GM12892 (cell line): ENCODE data around the gene CALML3.

Source experiments
- DNase-seq: peaks from one replicate; pipeline ENCODE4 v3.0.0; 2011; ENCODE audit not compliant: insufficient read length
- FAIRE-seq: peaks from 2 replicates; lab custom pipeline; 2011; peaks lifted over from hg19 to GRCh38; lab: Jason Lieb, UNC
- POLR2A ChIP-seq: IDR thresholded peaks from 2 replicates; pipeline ENCODE4 v1.6.1; 2011; ENCODE audit warnings: low read depth, low read length, control low read depth
- POLR2AphosphoS5 ChIP-seq: IDR thresholded peaks from 2 replicates; pipeline ENCODE4 v1.6.1; 2011; ENCODE audit warnings: low read depth, low read length, control low read depth
- TAF1 ChIP-seq: IDR thresholded peaks from 2 replicates; pipeline ENCODE4 v1.6.1; 2011; ENCODE audit warnings: low read depth, mild to moderate bottlenecking, control low read depth, low read length, borderline replicate concordance

The CALML3 gene

DNA sequence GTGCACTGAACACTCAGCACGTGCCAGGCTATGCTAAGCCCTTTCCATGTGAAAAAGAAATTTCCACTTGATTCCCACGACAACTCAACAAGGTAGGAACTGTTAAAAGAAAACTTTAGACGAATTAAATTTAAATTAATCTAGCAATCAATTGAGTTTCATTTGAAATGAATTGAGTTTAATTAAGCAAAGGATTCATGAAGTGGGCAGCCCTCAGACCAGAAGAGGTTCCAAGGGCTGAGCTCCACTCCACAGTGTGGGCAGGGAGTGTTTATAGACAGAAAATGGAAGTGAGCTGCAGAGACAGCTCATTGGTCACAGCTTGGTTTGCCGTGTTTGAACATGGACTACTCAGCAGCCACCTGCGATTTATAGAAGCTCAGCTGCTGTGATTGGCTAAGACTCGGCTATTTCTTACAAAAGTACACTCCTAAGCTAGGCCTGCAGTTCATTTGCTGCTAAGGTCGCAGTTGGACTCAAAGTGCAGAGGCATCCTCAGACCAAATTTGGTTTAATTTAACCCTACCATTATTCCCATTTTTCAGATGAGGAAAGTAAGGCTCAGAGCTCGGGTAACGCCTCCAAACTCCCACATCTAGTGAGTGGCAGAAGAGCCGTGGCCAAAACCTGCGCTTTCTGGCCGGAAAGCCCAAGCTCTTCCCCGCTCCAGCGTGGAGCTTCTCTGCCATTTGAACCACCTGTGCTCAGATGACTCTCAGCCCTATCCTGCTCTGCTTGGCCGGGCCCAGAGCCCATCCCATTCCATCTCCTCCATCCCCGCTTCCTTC lies 24.9 kb downstream of the CALML3 start:
- FAIRE-seq: no peak
- TF ChIP-seq TAF1: no peak
- TF ChIP-seq POLR2A: no peak
- TF ChIP-seq POLR2AphosphoS5: no peak
- no peak for DNase-seq

DNA sequence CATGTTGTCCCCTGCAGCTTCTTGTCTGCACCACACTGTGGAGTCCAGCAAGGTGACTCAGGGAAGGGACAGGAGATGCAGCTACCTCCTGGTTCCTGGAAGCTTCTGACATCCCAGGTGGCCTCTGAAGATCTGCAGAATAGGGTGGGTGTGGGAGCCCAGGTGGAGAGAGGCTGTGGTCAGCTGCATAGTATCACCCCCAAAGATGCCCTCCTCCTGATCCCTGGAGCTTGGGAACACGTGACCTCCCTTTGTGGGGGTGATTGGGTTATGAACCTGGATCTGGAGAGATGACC lies 25.4 kb downstream of the CALML3 start:
- DNase-seq (no peak), FAIRE-seq (no peak)
- no peak for TF ChIP-seq POLR2AphosphoS5

- FAIRE-seq: no peak
- DNase-seq: no peak
- TF ChIP-seq TAF1: no peak
- TF ChIP-seq POLR2AphosphoS5: no peak
- no peak for TF ChIP-seq POLR2A
Observed at GRCh38 chr10:5550621-5551530, 26.1 kb downstream of the CALML3 start.

DNA sequence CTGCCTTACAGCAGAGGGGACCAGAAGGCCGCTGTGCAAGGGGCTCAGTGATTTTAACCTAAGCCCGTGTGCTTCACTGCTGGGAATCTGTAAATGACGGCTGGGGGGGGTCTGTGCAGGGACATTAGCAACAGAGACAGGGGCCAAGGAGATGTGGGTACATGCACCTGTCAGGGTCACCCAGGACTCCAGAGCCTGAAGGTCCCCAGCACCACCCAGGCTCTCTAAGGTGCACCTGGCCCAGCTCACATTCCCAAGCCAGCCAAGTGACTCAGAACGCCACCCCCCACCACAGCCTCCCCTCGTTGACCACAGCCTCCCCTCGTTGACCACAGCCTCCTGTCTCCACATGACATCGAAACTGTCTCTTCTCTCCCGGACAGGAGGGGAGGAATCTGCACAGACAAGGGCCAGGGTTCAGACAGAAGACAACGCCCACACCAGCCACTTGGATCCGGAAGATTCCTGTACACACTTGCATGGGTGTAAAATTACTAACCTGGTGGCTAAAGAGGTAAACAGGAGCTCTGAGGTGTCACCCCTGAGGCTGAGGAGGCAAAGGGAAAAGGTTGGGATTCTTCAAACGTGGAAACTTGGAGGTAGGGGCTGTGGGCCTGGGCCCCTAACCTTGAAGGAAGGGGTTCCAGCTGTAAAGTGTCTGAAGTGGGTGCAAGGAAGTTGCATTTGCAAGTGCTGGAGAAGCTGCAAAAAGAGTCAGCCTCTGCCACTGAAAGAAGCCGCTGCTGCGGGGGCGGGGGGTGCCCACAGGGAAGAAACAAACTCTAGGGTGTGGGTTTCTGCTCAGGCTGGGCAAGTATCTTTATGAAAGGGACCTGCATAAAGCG lies 27.0 kb downstream of the CALML3 start:
- FAIRE-seq (no peak), DNase-seq (no peak)
- TF ChIP-seq TAF1 (no peak), POLR2AphosphoS5 (no peak), POLR2A (no peak)

DNA sequence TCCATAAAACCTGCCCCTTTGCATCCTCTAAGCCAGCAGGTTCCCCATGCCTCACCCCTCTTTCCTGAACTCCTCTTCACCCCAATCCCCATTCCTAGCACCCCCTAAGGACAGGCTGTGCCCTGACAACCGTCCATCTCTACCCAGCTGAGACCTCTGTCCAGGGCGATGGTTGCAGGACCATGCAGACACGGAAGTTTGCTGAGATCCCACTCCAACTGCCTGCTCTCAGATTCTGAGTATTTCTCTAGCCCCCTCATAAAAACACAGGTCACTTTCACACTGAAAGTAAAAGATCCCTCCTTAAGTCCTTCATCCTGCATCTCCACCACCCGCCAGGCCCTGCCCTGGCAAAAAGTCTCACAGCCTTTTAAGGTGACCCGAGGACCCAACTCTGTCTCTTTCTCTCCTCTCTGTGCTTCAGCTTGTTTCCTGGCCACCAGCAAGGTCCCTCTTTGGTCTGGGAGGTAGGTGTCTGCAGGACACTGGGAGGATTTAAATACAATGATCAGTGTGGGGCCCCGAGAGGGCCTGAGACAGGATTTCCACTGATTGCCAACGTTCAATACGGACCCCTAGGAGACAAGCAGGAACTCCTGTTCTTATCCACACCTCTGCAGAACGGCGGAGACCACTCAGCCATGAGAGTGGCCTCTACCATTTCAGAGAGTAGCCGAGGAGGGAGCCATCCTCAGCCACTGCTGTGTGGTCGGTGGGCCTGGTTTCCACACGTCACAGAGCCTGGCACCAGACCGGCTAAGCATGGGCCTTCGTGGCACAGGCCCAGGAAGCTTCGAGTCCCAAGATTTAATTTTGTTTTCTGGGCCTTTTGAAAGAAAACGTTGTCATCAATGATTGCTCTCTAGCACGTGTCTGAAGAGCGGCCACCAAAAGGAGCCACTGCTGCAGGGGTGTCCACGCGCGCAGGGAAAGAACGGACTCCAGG lies 27.9 kb downstream of the CALML3 start:
- TF ChIP-seq TAF1: no peak
- TF ChIP-seq POLR2A: no peak
- TF ChIP-seq POLR2AphosphoS5: no peak
- DNase-seq (no peak), FAIRE-seq (no peak)

DNA sequence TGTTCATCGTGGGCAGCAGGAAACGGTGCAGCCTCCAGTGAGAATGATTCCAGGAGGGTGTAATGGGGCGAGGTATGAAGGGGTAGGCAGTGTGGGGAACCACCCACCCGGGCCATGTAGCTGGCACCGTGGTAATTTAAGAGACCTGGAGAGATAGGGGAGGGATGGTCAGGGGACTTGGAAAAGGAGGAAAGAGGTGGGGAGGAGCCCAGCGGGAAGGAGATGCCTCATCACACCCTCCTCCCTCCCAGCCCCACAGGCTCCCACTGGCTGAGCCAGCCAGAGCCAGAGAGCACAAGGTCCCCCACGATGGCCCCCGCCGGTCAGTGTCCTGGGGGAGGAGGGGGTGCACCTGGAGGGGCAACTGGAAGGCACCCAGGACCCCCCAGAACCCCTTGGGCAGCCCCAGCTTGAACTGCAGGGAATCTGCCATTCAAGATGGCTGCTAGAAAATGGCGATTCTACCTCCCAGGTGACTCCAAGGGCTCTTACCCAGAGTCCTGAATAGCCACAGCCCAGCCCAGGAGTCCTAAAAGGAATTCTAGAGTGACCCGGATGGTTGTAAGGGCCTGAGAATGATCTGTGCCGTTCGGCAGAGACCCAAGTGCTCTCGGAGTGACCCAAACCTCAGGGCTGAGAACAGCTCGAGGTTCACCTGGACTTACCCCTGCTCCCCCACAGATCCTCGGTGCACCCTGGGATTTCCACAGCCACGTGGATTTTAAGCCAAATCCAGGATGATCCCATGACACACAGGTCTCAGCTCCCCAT lies 28.8 kb downstream of the CALML3 start:
- DNase-seq (no peak), FAIRE-seq (no peak)

GRCh38 chr10:5555021-5555510 lies 30.3 kb downstream of the CALML3 start:
- FAIRE-seq: no peak
- TF ChIP-seq POLR2A: no peak
- TF ChIP-seq TAF1: no peak
- no peak for DNase-seq

More for the DNA sequence above, 28.8 kb downstream of the CALML3 start:
- TF ChIP-seq POLR2AphosphoS5 (no peak), TAF1 (no peak)

DNA sequence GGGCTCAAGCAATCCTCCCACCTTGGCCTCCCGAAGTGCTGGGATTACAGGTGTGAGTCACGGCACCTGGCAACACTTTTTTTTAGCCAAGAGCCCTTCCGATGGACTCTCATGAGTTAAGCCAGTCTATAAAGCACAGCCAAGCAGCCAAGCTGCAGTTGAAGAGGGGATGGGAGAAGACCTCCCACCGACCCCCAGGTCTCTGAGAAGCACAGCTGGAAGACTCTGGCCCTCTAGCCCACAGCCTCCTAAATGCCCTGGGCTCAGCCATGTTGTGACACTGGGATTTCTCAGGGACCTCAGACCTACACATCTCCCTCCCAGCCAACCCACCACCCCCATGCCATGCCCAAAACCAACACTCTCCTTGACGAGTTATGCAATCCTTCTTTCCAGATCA lies 31.1 kb downstream of the CALML3 start:
- DNase-seq: no peak
- TF ChIP-seq TAF1: no peak
- FAIRE-seq: no peak

DNA sequence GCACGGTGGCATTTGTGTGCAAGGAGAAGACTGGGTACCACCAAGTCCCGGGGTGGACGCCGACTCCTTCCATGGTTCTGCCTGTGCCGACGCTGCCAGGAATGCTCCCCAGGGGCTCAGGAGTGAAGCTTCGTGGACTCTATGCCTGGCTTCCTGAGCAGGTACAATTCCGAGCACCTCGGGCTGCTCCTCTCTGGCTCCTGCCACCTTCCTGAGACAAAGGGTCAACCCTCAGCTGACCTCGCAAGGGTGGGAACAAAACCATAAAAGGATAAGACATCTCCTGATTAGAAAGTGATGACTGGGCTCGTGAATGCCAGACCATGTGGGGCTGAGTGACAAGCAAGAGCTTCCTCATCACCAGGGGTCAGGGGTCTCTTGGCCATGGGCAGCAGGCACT lies 31.8 kb downstream of the CALML3 start:
- TF ChIP-seq POLR2A (no peak), TAF1 (no peak), POLR2AphosphoS5 (no peak)
- DNase-seq (no peak), FAIRE-seq (no peak)

DNA sequence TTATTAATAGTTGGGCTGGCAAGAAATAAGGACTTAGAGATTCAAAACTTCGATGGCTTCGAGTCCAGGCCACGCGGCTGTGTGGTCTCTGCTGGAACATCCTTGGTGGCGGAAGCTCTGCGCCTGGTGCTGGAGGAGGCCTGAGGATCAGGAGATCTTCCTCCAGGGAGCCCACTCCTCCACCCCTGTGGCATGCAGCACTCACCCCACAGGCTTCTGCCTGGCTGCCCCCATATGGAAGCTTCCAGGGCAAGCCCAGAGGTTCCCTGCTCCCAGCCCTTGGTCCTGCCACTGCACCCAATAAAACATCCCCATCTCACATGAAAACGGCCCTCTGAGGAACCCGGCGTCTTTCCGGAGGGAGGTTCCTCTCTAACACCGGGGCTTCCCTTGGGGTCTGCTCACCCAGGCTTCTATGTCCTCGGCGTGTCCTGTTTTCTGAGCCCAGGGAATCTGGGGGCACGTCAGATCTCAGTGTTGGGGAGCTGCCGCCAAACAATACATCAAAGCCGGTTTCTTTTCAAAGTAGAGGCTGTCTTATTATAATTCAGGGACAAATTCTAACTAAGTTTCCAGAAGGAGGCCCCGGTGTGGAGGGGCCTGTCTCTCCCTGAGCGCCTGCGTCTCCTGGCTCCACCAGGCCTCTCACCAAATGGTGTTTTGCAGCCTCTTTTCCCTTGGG lies 32.4 kb downstream of the CALML3 start:
- TF ChIP-seq POLR2AphosphoS5 (no peak), TAF1 (no peak), POLR2A (no peak)
- FAIRE-seq (no peak), DNase-seq (no peak)
